Endothelial cell of hepatic sinusoid (primary cell): ENCODE measurements around the gene TEC.
"Not testable (repeated sequence)": the region's sequence is repeated elsewhere in the genome, so short reads cannot be mapped to it uniquely, and the experiment has no call there.

ENCODE experiments used
- in situ Hi-C: cut with HindIII; loops from 2 replicates; pipeline ENCODE4 v1.10.0; 2017; ENCODE audit warnings: low sequenced_read_pairs

The TEC gene

GRCh38 chr4:48268956-48269860 lies at the start of gene TEC:
TEC (minus strand) TSS chr4:48269838; CDS start chr4:48228614, 41,224 bp downstream.
- in situ Hi-C loops: no loop called here

- in situ Hi-C loops: no loop called here
These were observed 46.3 kb upstream of the TEC start for GRCh38 chr4:48315728-48316630.

GRCh38 chr4:48314746-48315145 lies 45.1 kb upstream of the TEC start:
- in situ Hi-C loops: not testable (repeated sequence)

GRCh38 chr4:48311896-48312295 lies 42.3 kb upstream of the TEC start:
- in situ Hi-C loops: no loop called here

GRCh38 chr4:48308901-48309300 lies 39.3 kb upstream of the TEC start:
- in situ Hi-C loops: no loop called here

- in situ Hi-C loops: no loop called here
These were observed 37.9 kb upstream of the TEC start for GRCh38 chr4:48307528-48307927.

GRCh38 chr4:48305508-48305907 lies 35.9 kb upstream of the TEC start:
- in situ Hi-C loops: no loop called here

- in situ Hi-C loops: no loop called here
These were observed 30.4 kb upstream of the TEC start for GRCh38 chr4:48300004-48300403.

GRCh38 chr4:48299560-48299959 lies 29.9 kb upstream of the TEC start:
- in situ Hi-C loops: no loop called here

- in situ Hi-C loops: no loop called here
These were observed 27.7 kb upstream of the TEC start for GRCh38 chr4:48297256-48297846.

GRCh38 chr4:48296365-48296764 lies 26.7 kb upstream of the TEC start:
- in situ Hi-C loops: no loop called here

GRCh38 chr4:48295116-48295515 lies 25.5 kb upstream of the TEC start:
- in situ Hi-C loops: no loop called here

GRCh38 chr4:48292218-48292790 lies 22.7 kb upstream of the TEC start:
- in situ Hi-C loops: not testable (repeated sequence)

- in situ Hi-C loops: no loop called here
These were observed 20.6 kb upstream of the TEC start for GRCh38 chr4:48290146-48290772.

GRCh38 chr4:48286060-48286459 lies 16.4 kb upstream of the TEC start:
- in situ Hi-C loops: not testable (repeated sequence)

- in situ Hi-C loops: not testable (repeated sequence)
These were observed 16.0 kb upstream of the TEC start for GRCh38 chr4:48285640-48286039.

- in situ Hi-C loops: no loop called here
These were observed 6.0 kb upstream of the TEC start for GRCh38 chr4:48275686-48276085.

- in situ Hi-C loops: no loop called here
These were observed 5.6 kb upstream of the TEC start for GRCh38 chr4:48275247-48275646.

GRCh38 chr4:48271626-48272025 lies 2.0 kb upstream of the TEC start:
- in situ Hi-C loops: no loop called here

- in situ Hi-C loops: no loop called here
These were observed 1.4 kb upstream of the TEC start for GRCh38 chr4:48270951-48271473.
